ENCODE data around the gene SEC24A.

GRCh38 chr5:134738133-134738962 lies 89.8 kb downstream of the SEC24A start, which contains the start of gene CAMLG:
- TF ChIP-seq, protein P1, sequence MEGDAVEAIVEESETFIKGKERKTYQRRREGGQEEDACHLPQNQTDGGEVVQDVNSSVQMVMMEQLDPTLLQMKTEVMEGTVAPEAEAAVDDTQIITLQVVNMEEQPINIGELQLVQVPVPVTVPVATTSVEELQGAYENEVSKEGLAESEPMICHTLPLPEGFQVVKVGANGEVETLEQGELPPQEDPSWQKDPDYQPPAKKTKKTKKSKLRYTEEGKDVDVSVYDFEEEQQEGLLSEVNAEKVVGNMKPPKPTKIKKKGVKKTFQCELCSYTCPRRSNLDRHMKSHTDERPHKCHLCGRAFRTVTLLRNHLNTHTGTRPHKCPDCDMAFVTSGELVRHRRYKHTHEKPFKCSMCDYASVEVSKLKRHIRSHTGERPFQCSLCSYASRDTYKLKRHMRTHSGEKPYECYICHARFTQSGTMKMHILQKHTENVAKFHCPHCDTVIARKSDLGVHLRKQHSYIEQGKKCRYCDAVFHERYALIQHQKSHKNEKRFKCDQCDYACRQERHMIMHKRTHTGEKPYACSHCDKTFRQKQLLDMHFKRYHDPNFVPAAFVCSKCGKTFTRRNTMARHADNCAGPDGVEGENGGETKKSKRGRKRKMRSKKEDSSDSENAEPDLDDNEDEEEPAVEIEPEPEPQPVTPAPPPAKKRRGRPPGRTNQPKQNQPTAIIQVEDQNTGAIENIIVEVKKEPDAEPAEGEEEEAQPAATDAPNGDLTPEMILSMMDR (conservative IDR thresholded peaks at IDR 0.05 in 1 of 2, IDR thresholded peaks at IDR 0.05 in 1 of 2; ENCODE audit: extremely low read depth in 1 of 2, insufficient read depth in 1 of 2, low read depth in 1 of 2, low read length in 2 of 2), result peak; percentile 29 to 65
- no peak for TF ChIP-seq EZH2 (IDR thresholded peaks at IDR 0.05; ENCODE audit: borderline replicate concordance, low read length)
